ENCODE measurements around the gene HOXC10.

HOXC10 gene

GRCh38 chr12:54015018-54015931 lies 30.3 kb downstream of the HOXC10 start:
- Histone ChIP-seq H2AFZ (ENCODE audit: low read depth, low read length) (no peak overlapping the region), H3K4me3 (ENCODE audit: low read length) (no peak overlapping the region), H3K27me3 (ENCODE audit: insufficient read depth, low read length) (peaks cover 92% of the 10 kb centered on the region), H3K4me1 (ENCODE audit: insufficient read depth, low read length) (peaks cover 10% of the 10 kb centered on the region), H3K36me3 (ENCODE audit: insufficient read depth, low read length) (no peaks in the 10 kb centered on the region), H3K9me3 (ENCODE audit: low read length) (peaks cover 4% of the 10 kb centered on the region)

- Histone ChIP-seq H2AFZ (ENCODE audit: low read depth, low read length) (no peak overlapping the region), H3K4me3 (ENCODE audit: low read length) (no peak overlapping the region), H3K9me3 (ENCODE audit: low read length) (peaks cover 4% of the 10 kb centered on the region), H3K27me3 (ENCODE audit: insufficient read depth, low read length) (peaks cover 92% of the 10 kb centered on the region), H3K36me3 (ENCODE audit: insufficient read depth, low read length) (no peaks in the 10 kb centered on the region), H3K4me1 (ENCODE audit: insufficient read depth, low read length) (peaks cover 10% of the 10 kb centered on the region)
These were observed 31.1 kb downstream of the HOXC10 start for GRCh38 chr12:54016051-54016450.

GRCh38 chr12:54016478-54016964 lies 31.6 kb downstream of the HOXC10 start:
- Histone ChIP-seq H2AFZ (ENCODE audit: low read depth, low read length) (no peak overlapping the region), H3K4me1 (ENCODE audit: insufficient read depth, low read length) (peaks cover 10% of the 10 kb centered on the region), H3K27me3 (ENCODE audit: insufficient read depth, low read length) (peaks cover 92% of the 10 kb centered on the region), H3K36me3 (ENCODE audit: insufficient read depth, low read length) (no peaks in the 10 kb centered on the region), H3K4me3 (ENCODE audit: low read length) (no peak overlapping the region), H3K9me3 (ENCODE audit: low read length) (peaks cover 4% of the 10 kb centered on the region)

GRCh38 chr12:54017027-54017788 lies 32.3 kb downstream of the HOXC10 start:
- Histone ChIP-seq H3K4me1 (ENCODE audit: insufficient read depth, low read length) (peaks cover 10% of the 10 kb centered on the region), H3K4me3 (ENCODE audit: low read length) (peak overlapping the region; percentile 48), H3K9me3 (ENCODE audit: low read length) (peaks cover 4% of the 10 kb centered on the region), H3K36me3 (ENCODE audit: insufficient read depth, low read length) (no peaks in the 10 kb centered on the region), H3K27me3 (ENCODE audit: insufficient read depth, low read length) (peaks cover 94% of the 10 kb centered on the region), H2AFZ (ENCODE audit: low read depth, low read length) (peak overlapping the region; percentile 15)

GRCh38 chr12:54017878-54018467 lies 33.0 kb downstream of the HOXC10 start:
- Histone ChIP-seq H3K36me3 (ENCODE audit: insufficient read depth, low read length) (no peaks in the 10 kb centered on the region), H3K4me3 (ENCODE audit: low read length) (peak overlapping the region; percentile 48), H3K27me3 (ENCODE audit: insufficient read depth, low read length) (peaks cover 94% of the 10 kb centered on the region), H2AFZ (ENCODE audit: low read depth, low read length) (peak overlapping the region; percentile 15), H3K9me3 (ENCODE audit: low read length) (peaks cover 4% of the 10 kb centered on the region), H3K4me1 (ENCODE audit: insufficient read depth, low read length) (peaks cover 10% of the 10 kb centered on the region)

GRCh38 chr12:54018468-54018984 lies 33.6 kb downstream of the HOXC10 start:
- Histone ChIP-seq H3K4me3 (ENCODE audit: low read length) (peak overlapping the region; percentile 48), H3K27me3 (ENCODE audit: insufficient read depth, low read length) (peaks cover 94% of the 10 kb centered on the region), H2AFZ (ENCODE audit: low read depth, low read length) (peak overlapping the region; percentile 15), H3K4me1 (ENCODE audit: insufficient read depth, low read length) (peaks cover 10% of the 10 kb centered on the region), H3K9me3 (ENCODE audit: low read length) (no peaks in the 10 kb centered on the region), H3K36me3 (ENCODE audit: insufficient read depth, low read length) (no peaks in the 10 kb centered on the region)

GRCh38 chr12:54019091-54019811 lies 34.3 kb downstream of the HOXC10 start:
- no peaks in the 10 kb centered on the region for H3K9me3 ChIP-seq (ENCODE audit: low read length)
- no peaks in the 10 kb centered on the region for H3K36me3 ChIP-seq (ENCODE audit: insufficient read depth, low read length)
- peaks cover 94% of the 10 kb centered on the region for H3K27me3 ChIP-seq (ENCODE audit: insufficient read depth, low read length)
- H3K4me3 ChIP-seq (ENCODE audit: low read length) = no peak overlapping the region
- peaks cover 10% of the 10 kb centered on the region for H3K4me1 ChIP-seq (ENCODE audit: insufficient read depth, low read length)
- H2AFZ ChIP-seq (ENCODE audit: low read depth, low read length) = no peak overlapping the region

- Histone ChIP-seq H3K36me3 (ENCODE audit: insufficient read depth, low read length) (no peaks in the 10 kb centered on the region), H3K9me3 (ENCODE audit: low read length) (no peaks in the 10 kb centered on the region), H2AFZ (ENCODE audit: low read depth, low read length) (no peak overlapping the region), H3K27me3 (ENCODE audit: insufficient read depth, low read length) (peaks cover 94% of the 10 kb centered on the region), H3K4me3 (ENCODE audit: low read length) (no peak overlapping the region), H3K4me1 (ENCODE audit: insufficient read depth, low read length) (peaks cover 10% of the 10 kb centered on the region)
These were observed 35.1 kb downstream of the HOXC10 start for GRCh38 chr12:54019924-54020590.

- Histone ChIP-seq H3K9me3 (ENCODE audit: low read length) (no peaks in the 10 kb centered on the region), H3K36me3 (ENCODE audit: insufficient read depth, low read length) (no peaks in the 10 kb centered on the region), H3K4me3 (ENCODE audit: low read length) (no peak overlapping the region), H2AFZ (ENCODE audit: low read depth, low read length) (no peak overlapping the region), H3K27me3 (ENCODE audit: insufficient read depth, low read length) (peaks cover 93% of the 10 kb centered on the region), H3K4me1 (ENCODE audit: insufficient read depth, low read length) (peaks cover 10% of the 10 kb centered on the region)
These were observed 35.9 kb downstream of the HOXC10 start for GRCh38 chr12:54020591-54021405.

- Histone ChIP-seq H3K4me3 (ENCODE audit: low read length) (no peak overlapping the region), H3K4me1 (ENCODE audit: insufficient read depth, low read length) (peaks cover 10% of the 10 kb centered on the region), H3K9me3 (ENCODE audit: low read length) (no peaks in the 10 kb centered on the region), H3K27me3 (ENCODE audit: insufficient read depth, low read length) (peaks cover 94% of the 10 kb centered on the region), H3K36me3 (ENCODE audit: insufficient read depth, low read length) (no peaks in the 10 kb centered on the region), H2AFZ (ENCODE audit: low read depth, low read length) (no peak overlapping the region)
These were observed 36.6 kb downstream of the HOXC10 start for GRCh38 chr12:54021432-54022013.
